ENCODE measurements around the gene KRT82. TPM values are rescaled to one million over a fixed set of nuclear protein-coding genes. Genes with fewer than 3 reads are reported as not detected.

Gene KRT82
- total and polyA plus RNA-seq, 4 donors: not detected

GRCh38 chr12:52423035-52423434 lies 16.9 kb upstream of the KRT82 start:
- Histone ChIP-seq H3K9me3 (ENCODE audit: control insufficient read depth in 4 of 4, low read length in 3 of 4) (no peaks in the 10 kb centered on the region), H3K27me3 (ENCODE audit: control insufficient read depth in 4 of 4, insufficient read depth in 4 of 4, low read length in 3 of 4) (peaks cover 0 to 5% (median 0%) of the 10 kb centered on the region in 4 donors), H3K36me3 (ENCODE audit: control insufficient read depth in 4 of 4, insufficient read depth in 3 of 4, low read depth in 1 of 4, low read length in 3 of 4) (no peaks in the 10 kb centered on the region), H3K27ac (ENCODE audit: low read depth in 1 of 2, low read length in 2 of 2) (no peak overlapping the region), H3K4me3 (ENCODE audit: low read depth in 1 of 3, low read length in 3 of 3) (no peak overlapping the region), H3K9ac (ENCODE audit: low read depth in 1 of 2, low read length in 2 of 2) (no peak overlapping the region), H3K4me1 (ENCODE audit: control insufficient read depth in 4 of 4, insufficient read depth in 4 of 4, low read length in 3 of 4) (no peaks in the 10 kb centered on the region)
- WGBS: 78% methylated on average over 6 of the region's 6 CpGs
- DNase-seq (ENCODE audit: low spot score): no peak
- TF ChIP-seq FOXA1 (IDR thresholded peaks at IDR 0.05) (no peak), RXRA (IDR thresholded peaks at IDR 0.05) (no peak)

- Histone ChIP-seq H3K4me1 (ENCODE audit: control insufficient read depth in 4 of 4, insufficient read depth in 4 of 4, low read length in 3 of 4) (no peaks in the 10 kb centered on the region), H3K27me3 (ENCODE audit: control insufficient read depth in 4 of 4, insufficient read depth in 4 of 4, low read length in 3 of 4) (peaks cover 0 to 5% (median 0%) of the 10 kb centered on the region in 4 donors), H3K9ac (ENCODE audit: low read depth in 1 of 2, low read length in 2 of 2) (no peak overlapping the region), H3K9me3 (ENCODE audit: control insufficient read depth in 4 of 4, low read length in 3 of 4) (no peaks in the 10 kb centered on the region), H3K4me3 (ENCODE audit: low read depth in 1 of 3, low read length in 3 of 3) (no peak overlapping the region), H3K36me3 (ENCODE audit: control insufficient read depth in 4 of 4, insufficient read depth in 3 of 4, low read depth in 1 of 4, low read length in 3 of 4) (no peaks in the 10 kb centered on the region), H3K27ac (ENCODE audit: low read depth in 1 of 2, low read length in 2 of 2) (no peak overlapping the region)
- WGBS: 66% methylated on average over 1 of the region's 1 CpG
- TF ChIP-seq GABPA (IDR thresholded peaks at IDR 0.05 in 1 of 2, conservative IDR thresholded peaks at IDR 0.05 in 1 of 2) (no peak), RAD21 (IDR thresholded peaks at IDR 0.05) (no peak), REST (IDR thresholded peaks at IDR 0.05) (no peak), CTCF (IDR thresholded peaks at IDR 0.05; ENCODE audit: low read depth, low read length, missing input control) (no peak), FOXA1 (IDR thresholded peaks at IDR 0.05) (no peak), HNF4A (conservative IDR thresholded peaks at IDR 0.05) (no peak), ATF3 (IDR thresholded peaks at IDR 0.05) (no peak), MAX (IDR thresholded peaks at IDR 0.05) (no peak), JUND (IDR thresholded peaks at IDR 0.05) (no peak), HNF4G (IDR thresholded peaks at IDR 0.05) (no peak), FOXA2 (IDR thresholded peaks at IDR 0.05) (no peak), EGR1 (IDR thresholded peaks at IDR 0.05; ENCODE audit: low read depth in 2 of 2) (no peak), SP1 (IDR thresholded peaks at IDR 0.05) (no peak), NR2F2 (IDR thresholded peaks at IDR 0.05) (no peak), RXRA (IDR thresholded peaks at IDR 0.05) (no peak), YY1 (IDR thresholded peaks at IDR 0.05) (no peak)
- DNase-seq (ENCODE audit: low spot score): no peak
These were observed 13.5 kb upstream of the KRT82 start for GRCh38 chr12:52419656-52420055.

All from liver (tissue), 9 donors.